HG03469 (cell line): Measurements from ENCODE around the gene RECQL5.

Experiments
- ATAC-seq: cut with Tn5 transposase; IDR thresholded peaks from one replicate; pipeline ENCODE4 v1.9.1; 2021; ENCODE audit warnings: mild to moderate bottlenecking, moderate library complexity, moderate number of reproducible peaks; ENCODE audit not compliant: unreplicated experiment

Gene RECQL5

DNA sequence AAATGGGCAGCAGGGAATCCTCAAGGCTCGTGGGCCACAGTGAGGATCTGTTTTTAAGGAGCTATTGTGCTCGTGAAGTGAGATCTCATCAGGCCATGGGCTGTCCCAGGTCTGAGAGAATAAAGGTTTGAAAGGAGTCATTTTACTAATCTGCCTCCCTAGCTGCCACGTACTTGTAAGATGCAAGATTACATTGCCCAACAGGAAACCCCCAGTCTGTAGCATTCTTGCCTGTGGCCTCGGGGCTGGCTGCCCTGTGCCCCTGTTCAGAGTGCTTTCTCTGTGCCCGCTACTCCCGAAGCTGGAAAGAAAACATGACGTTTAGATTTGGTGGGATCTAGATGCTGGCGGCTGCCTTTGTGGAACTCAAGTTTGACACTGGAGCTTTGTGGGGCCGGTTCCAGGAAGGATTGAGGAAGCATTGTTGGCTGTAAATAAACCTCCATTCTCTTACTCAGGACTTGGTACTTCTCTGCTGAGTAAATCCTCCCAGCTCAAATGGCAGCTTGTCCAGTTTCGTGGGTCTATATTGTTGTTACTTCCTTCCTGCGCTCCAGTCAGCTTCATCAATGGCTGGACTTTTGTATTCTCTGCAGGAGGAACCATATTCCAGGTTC, 21.4 kb upstream of the RECQL5 start:
- ATAC-seq: no peak

DNA sequence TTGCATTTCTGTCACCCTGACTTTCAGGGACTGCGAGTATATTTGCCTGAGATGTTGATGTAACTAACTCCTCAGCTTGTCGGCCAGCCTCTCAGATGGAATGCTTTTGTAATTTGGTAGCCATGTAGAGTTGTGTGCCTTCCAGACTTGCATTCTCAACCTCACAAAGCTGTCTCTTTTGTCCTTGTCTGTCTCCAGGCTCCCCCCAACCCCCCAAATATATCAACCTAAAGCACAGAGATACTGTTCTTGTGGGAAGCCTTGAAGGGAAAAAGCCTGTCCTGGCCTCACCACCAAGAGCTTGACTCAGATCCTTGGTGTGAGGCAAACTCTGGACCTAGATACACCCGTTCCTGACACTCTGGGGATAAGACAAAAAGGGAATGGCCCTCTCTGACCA, 18.5 kb upstream of the RECQL5 start:
- ATAC-seq: no peak

DNA sequence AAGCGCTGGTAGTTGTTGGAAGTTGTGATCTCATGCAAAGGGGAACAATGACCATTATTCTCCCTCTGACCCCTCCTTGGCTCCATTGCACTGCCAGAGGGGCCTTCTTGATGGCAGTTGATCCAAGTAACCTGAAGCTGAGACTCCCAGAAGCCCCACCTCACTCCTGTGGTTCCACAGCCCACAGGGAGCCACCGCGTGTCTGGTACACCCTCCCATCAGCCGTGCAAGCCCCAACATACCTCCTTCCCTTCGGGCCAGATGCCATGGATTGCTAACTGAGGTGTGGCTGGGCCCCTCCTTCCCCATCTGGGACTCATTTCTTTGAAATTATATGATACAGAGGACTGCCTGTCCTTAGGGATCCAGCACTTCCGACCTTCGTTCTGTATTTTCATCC, 18.0 kb upstream of the RECQL5 start:
- ATAC-seq: no peak

DNA sequence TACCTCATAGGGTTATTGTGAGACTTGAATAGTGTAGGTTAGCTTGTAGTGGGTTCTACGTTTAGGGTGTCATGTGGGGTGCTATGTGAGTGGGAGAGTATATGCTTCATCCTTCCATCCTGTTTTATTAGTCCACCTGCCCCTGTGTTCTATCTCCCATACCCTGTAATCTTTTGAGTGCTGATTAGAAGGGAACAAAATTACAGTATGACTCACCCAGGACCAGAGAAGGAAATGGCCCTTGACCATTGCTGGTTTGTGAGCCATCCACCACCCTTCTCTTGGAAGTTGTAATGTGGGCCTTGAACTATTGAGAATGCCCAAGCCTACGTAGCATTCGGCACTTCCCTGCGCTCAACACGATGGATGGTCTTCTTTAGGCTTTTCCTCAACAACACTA, 17.3 kb upstream of the RECQL5 start:
- ATAC-seq: no peak

DNA sequence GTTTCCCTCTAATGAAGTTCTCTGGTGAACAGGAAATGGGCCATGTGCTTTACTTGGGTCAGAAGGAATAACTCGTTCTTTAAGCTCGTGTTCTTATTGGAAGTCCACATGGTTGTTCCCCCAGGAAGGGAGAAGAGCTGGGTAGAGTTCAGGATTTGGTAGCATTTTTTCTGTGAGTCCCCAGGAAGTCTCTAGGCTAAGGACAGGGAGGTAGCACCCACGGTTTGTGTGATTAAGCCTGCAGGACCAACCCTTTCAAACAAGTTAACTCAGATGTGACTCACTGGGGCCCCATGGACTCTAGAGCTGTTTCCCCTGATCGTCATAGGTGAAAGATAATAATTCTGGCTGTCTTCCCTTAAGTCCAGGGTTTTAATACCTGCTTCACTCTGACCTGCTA, 16.6 kb upstream of the RECQL5 start:
- no peak for ATAC-seq

DNA sequence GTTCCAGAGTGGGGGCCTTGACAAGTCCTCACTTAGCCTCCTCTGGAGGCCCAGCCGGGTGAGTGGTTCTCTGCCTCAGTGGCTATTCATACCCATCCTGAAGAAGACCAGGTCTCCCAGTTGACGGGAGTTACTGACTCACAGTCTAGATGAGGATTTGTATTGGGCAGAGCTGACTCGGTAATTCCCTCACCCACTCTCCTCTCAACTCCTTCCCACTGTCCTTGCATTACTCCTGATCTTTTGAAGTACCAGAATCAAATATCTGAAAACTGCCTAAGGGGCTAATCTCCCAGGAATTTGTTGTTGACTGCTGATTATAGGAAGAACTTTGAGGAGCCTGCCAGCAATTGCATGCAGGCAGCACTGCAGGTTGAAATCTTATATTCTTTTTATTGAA, 14.3 kb upstream of the RECQL5 start:
- ATAC-seq: no peak

DNA sequence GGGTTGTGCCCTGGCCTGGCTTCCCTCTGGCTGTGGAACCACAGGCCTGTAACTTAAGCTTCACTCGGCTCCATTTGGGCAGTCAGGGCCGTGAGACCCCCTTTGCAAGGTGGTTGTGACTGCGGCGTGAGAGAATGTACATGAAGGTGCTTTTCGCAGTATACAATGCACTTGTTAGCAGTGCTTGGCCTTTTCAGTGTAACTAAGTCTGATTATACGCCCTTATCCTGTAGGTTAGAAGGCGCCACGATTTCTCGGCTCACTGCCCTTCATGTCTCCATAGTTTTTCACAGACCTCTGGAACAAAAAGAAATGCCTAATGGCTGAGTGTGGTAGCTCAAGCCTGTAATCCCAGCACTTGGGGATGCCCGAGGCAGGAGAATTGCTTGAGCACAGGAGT, 13.5 kb upstream of the RECQL5 start:
- no peak for ATAC-seq

DNA sequence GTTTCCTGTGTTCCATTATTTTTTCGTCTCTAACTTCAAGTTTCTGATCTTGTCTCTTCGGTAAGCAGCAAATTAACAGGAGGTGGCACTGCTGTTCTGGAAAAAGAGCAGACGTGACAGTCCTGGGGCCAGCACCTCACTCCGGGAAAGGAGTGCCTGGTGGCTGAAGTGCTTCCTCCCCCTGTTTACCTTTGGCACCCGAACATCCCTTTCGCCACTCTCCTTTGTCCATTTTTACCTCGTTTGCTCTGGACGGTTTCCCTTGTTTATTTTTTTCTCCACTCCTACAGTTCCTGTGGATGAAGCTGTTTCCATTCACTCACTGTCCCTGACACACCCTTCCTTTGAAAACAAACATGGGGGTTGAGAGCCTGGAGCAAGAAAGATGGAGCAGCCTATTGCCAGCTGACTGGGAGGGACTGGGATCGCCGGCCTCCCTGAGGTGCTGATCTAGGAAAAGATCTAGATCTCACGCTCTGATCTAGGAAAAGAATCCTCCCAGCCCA, 12.8 kb upstream of the RECQL5 start:
- ATAC-seq: no peak

DNA sequence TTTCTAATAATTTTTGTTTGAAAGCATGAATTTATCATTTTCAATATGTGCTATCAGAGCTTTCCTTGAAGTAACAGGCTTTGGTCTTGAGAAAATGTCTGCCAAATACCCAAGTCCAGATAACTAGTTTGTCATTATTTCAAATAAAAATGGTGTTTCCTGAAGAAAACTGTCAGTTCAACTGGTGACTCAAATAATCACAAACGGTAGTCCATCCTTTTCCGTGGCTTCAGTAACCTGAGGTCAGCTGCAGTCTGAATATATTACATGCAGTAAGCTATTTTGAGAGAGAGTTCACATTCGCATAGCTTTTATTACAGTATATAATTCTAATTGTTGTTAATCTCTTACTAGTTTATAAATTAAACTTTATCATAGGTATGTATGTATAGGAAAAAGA, 9.5 kb upstream of the RECQL5 start:
- ATAC-seq: no peak

DNA sequence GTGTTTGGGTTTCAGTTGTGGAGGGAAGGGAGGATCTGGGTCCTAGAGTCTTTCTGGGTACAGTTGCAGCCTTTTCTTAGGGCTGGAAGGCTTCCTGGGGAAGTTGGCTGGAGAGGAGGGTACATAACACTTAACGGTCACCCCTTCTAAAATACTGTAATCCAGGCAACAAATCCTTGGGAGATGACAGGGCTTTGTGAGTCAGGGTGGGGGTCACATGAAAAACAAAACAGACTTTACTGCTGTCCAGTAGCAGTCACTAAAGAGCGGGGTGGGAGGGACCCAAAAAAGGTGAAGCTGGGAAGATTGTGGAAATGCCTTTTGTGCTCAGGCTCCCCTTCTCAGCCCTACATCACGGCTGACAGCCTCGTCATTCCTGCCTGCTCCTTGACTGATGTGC, 6.5 kb upstream of the RECQL5 start:
- no peak for ATAC-seq

DNA sequence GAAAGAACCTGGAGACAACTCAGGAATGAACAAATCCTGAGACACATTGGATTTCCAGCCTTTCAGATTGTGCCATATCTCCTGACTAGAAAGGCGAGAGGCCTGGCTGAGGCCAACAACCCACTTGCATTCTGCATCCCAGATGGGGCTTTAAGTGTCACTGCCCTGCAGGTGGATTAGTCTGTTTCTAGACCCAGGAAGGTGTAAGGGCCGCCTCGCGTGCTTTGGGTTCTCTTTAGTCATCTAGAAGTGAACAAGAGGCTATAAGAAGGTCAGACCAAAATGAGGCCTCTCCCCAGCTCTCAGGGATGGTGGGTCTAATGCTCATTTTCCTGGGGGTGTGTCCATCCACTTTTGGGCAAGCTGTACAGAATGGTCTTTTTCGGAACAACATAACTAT, 5.1 kb upstream of the RECQL5 start:
- ATAC-seq: no peak

DNA sequence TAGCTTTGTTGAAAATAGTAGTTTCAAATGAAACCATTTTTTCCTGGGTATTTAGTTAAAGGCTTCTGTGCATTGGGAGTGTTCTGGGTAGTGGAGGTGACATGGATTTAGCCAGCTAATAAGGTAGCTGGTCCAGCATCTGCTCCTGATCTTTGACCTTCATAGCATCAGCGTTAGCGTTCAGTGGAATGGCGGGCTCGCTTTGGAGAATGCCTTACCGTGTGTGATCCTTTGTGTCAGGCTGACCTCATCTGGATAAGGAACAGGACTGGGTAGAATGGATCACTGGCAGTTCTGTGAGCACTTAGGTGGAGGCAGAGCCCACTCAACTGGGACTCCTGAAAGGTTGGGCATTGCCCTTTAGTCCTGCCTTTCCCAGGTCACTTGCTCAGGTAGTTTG, 3.9 kb upstream of the RECQL5 start:
- no peak for ATAC-seq

DNA sequence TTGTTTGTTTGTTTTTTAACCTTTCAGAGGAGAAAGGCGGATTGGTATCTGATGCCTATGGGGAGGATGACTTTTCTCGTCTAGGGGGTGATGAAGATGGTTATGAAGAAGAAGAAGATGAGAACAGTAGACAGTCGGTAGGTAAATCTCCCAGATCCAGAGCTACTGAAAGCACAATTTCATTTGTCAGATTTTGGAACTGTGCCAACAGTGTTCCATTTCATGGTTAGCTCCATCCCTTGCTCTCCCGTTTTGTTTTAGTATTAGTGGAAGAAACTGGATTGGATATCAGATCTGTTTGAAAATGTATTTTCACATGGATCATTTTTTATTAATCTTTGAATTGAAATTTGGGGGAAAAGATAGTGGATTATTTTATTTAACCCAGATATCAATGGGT, 1.5 kb upstream of the RECQL5 start:
- no peak for ATAC-seq

DNA sequence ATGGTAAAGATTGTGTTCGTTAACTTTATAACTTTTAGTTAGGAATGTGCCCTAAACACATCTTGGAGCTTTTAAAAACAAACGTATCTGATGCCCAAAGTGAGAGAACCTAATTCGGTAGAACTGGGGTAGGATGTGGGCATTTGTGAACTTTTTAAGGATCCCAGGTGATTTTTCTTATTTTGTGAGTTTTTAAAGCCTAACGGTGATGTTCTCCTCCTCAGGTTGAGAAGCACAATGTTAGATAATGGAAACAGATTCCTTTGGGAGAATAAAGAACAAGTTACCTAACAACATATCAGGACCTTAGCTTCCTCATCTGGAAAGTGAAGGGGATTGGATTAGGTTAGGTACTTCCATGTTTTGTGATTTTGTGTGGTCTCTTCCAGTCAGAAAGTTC, 871 bp upstream of the RECQL5 start:
- ATAC-seq: no peak

DNA sequence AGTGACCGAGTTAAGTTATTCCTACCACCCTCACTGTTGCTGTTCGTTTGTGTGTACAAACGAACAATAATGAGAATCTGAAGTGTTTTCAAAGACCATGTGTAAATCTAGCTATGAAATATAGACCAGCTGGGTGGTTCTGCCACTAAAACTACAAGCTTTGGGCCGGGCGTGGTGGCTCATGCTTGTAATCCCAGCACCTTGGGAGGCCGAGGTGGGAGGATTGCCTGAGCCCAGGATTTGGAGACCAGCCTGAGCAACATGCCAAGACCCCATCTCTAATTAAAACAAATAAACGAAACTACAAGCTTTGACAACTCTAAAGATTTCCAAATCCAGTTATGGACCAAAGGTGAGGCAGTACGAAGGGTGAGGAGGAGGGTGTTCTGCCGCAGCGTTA, 973 bp downstream of the RECQL5 start:
- ATAC-seq: no peak

DNA sequence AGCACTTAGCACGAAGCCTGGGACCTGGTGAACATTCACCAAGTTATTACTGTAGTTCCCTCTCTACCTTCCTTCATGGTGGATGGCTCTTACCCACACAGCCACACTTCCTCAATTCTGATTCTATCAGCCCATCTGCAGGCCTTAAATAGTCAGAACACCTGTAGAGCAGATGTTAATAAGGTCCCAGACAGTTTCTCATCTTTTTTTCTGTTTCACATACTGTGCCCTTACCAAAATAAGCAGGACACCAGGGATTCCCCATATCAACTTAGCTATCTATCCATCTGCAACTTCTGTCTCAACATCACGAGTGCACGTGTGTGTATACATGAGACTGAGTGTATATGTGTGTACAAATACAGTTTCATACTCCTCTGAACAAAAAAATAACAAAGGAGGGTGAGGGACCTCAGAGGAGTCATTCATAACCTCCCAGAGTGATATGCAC, 2.8 kb downstream of the RECQL5 start:
- ATAC-seq: peak; percentile 53

DNA sequence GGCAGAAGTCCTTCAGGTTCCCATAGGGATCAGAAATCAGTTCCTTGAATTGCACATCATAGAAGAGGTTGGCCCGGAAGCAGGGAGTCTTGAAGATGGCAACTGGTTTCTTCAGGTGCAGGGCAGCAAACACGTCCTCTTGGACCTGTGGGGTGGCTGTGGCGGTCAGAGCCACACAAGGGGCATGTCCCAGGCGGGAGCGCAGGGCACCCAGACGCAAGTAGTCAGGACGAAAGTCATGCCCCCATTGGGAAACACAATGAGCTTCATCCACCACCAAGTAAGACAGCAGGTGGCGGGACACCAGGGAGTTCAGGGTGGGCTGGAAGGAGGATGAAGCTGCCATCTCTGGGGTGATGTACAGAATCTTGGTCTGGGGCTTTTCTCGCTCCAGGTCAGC, 4.4 kb downstream of the RECQL5 start:
- no peak for ATAC-seq

DNA sequence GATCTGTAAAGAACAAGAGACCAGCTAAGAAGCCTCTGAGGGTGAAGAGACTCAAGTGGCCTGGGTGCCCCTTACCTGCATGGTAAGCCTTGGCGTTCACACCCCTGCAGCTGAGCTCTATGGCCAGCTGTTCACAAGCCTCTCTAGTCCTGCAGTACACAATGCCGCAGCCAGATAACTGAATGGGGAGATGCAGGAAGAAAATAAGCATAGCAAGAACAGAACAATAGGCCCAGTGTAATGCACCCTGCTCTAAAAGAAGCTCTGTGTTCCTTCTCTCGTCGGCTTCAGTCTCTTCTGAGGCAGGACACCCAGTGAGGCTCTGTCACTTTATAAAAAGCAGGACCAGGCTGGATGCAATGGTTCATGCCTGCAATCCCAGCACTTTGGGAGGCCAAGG, 5.4 kb downstream of the RECQL5 start:
- no peak for ATAC-seq

DNA sequence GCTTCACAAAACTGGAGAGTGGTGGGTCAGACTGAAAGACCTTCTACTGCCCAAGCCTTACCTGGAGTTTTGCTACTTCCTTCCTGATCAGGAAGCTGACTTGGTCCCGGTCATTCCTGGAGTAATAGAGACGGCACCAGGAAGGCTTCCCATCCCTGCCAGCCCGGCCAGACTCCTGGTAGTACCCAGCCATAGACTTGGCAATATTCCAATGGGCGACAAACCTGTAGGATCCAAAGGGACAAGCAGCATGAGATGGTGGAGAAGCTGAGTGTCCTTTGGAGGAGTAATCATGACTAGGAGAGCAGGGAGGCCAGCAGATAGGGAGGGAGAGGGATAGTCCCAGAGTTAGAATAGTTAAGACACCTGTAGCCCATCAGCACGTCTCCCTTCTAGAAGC, 8.7 kb downstream of the RECQL5 start:
- no peak for ATAC-seq

DNA sequence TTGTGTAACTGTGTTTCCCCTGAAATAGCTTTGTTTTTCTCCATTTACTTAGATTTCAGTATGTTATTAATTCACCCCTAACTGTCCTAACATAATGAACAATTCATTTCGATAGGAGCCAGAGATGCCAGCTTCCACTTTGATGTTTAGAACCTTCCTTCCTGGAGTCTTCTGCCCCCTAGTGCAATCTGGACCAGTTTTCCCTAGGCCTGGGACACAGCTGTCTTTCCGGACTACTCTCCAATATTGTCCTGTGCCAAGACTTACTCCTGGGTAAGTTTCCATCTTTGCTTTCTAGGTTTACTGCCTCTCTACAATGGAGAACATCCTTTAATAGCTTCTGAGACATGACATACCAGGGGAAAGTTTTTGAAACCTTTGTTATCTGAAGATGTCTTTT, 12.8 kb downstream of the RECQL5 start:
- ATAC-seq: no peak

DNA sequence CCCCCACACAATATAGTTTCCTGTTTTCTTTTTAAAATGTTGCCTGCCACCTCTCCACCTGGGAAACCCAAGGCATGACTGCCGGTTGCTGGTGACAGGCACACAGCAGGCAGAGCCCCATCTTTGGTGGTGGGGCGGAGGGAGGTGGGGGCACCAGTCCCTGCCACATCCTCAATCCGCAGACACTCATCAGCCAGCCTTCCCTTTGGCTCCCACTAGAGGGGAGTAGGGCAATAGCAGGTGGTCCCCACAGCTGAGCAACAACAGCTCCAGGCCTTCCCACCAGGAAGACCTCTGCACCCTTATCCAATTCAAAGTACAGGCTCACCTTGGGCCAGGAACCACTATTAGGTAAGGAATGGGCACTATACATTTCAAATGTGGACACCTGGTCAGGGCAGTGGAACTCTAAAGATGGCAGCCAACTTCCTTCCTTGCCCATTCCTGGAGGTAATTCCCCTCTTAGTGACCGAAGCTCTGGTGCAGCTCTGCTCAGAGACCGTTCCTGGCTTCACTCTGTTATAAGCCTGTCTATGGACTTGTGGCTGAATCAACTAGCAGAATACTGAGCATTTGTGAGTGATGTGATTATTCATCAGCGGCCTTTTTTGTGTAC, 13.9 kb downstream of the RECQL5 start:
- ATAC-seq: no peak

DNA sequence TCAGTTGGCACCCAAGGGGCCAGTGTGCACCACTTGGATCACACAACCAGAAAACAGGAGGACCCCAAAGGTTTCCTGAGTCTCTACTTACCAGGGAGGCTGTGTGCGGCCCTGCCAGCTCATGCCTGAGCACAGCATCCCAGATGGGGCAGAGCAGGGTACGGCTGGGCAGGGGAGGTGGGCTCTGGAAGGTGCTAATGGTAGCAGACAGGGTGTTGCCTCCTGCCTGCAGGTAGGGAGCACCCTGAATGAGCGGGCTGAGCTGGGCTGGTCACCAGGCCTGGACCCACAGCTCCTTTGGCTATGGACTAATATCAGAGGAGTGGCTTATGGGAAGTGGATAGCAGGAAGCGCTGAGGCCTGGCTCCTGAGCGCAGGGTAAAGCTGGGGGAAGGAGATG, 14.6 kb downstream of the RECQL5 start:
- no peak for ATAC-seq

DNA sequence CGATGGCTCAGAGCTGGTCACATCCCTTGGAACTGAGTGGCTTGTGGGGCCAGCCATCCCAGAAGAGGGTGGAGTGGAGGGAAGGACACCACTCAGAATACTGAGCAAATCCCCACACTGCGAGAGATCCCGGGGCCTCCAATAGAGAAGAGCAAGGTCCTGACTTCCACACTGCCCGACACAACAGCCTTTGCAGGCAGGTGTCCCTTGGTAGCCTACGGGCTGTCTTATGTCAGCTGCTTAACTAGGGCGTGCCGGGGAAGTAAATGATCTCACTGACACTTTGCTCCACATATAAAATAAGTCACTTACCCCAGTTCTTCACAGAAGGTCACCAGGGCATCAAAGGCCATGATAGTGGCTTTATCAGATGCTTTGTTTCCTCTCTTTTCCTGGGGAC, 16.1 kb downstream of the RECQL5 start:
- no peak for ATAC-seq
